Measurements from ENCODE around the gene NACC2.
A peak's percentile ranks its signal among the peaks of the same experiment; 100 is the strongest.

Gene NACC2

DNA sequence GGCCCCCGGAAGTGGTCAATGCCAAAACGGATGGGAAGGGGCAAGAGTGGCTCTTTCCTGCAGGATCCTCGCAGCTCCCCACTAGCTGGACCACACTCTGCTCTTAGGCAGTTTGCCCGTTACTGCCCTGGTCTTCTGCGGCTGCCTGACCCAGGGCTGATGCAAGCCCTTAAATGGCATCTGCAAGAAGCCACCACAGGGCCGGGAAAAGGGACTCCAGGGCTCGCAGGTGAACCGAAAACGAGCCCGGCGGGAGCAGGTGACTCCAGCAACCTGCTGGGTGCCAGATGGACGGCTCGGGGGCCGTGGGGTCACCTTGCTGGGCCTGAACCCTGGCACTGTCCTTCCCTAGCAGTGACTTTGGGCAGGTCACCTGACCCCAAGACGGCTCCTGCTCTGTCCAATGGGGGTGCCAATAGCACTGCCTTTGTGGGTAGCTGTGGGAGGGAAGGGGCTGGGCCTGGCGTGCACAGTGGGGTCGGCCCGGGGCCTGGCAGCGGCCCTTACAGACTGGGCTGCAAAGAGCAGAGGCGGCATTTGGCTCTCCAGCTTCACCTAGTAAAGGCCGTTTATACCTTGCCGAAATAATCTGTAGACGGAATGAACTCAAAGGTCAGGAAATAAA lies 22.3 kb upstream of the NACC2 start:
- H2AFZ ChIP-seq (ENCODE audit: low read length) = no peak overlapping the region; the same call in 1 of the 2 replicates

GRCh38 chr9:136116360-136117098 lies 21.4 kb upstream of the NACC2 start:
- no peaks in the 10 kb centered on the region for H3K27me3 ChIP-seq (ENCODE audit: insufficient read depth, low read length, poor library complexity, severe bottlenecking)
- H3K4me2 ChIP-seq (ENCODE audit: low read depth, low read length, poor library complexity, severe bottlenecking) = peak overlapping the region; percentile 75

More for the DNA sequence above, 22.3 kb upstream of the NACC2 start:
- Histone ChIP-seq H3K4me3 (ENCODE audit: low read length, poor library complexity, severe bottlenecking) (peak overlapping the region; percentile 77), H3K4me1 (ENCODE audit: insufficient read depth, low read length, poor library complexity, severe bottlenecking) (peaks cover 18% of the 10 kb centered on the region), H3F3A (ENCODE audit: low read depth) (no peaks in the 10 kb centered on the region), H3K9ac (ENCODE audit: low read depth, low read length, poor library complexity, severe bottlenecking) (peak overlapping the region; percentile 99), H3K9me2 (replicated peaks; ENCODE audit: low read depth, low read length) (no peaks in the 10 kb centered on the region), H3K9me3 (ENCODE audit: insufficient read depth, low read depth, low read length) (no peaks in the 10 kb centered on the region), H3K36me3 (ENCODE audit: insufficient read depth, low read length) (no peaks in the 10 kb centered on the region), H3K79me2 (ENCODE audit: insufficient read depth, low read length) (peaks cover 47% of the 10 kb centered on the region), H4K20me1 (ENCODE audit: insufficient read depth, low read length, poor library complexity, severe bottlenecking) (peaks cover 6% of the 10 kb centered on the region), H3K4me2 (ENCODE audit: low read depth, low read length, poor library complexity, severe bottlenecking) (peak overlapping the region; percentile 75), H3K27me3 (ENCODE audit: insufficient read depth, low read length, poor library complexity, severe bottlenecking) (no peaks in the 10 kb centered on the region)
- TF ChIP-seq EZH2phosphoT487 (IDR thresholded peaks at IDR 0.05; ENCODE audit: borderline replicate concordance) = no peak
- TF ChIP-seq CTCF (conservative IDR thresholded peaks at IDR 0.05; ENCODE audit: low read length) = no peak

GRCh38 chr9:136115641-136116359 lies 20.7 kb upstream of the NACC2 start:
- Histone ChIP-seq H3F3A (ENCODE audit: low read depth) (no peaks in the 10 kb centered on the region), H3K9me3 (ENCODE audit: insufficient read depth, low read depth, low read length) (no peaks in the 10 kb centered on the region), H3K27me3 (ENCODE audit: insufficient read depth, low read length, poor library complexity, severe bottlenecking) (no peaks in the 10 kb centered on the region), H3K4me3 (ENCODE audit: low read length, poor library complexity, severe bottlenecking) (no peak overlapping the region), H3K4me2 (ENCODE audit: low read depth, low read length, poor library complexity, severe bottlenecking) (no peak overlapping the region), H3K4me1 (ENCODE audit: insufficient read depth, low read length, poor library complexity, severe bottlenecking) (peaks cover 29% of the 10 kb centered on the region), H4K20me1 (ENCODE audit: insufficient read depth, low read length, poor library complexity, severe bottlenecking) (peaks cover 6% of the 10 kb centered on the region), H3K36me3 (ENCODE audit: insufficient read depth, low read length) (no peaks in the 10 kb centered on the region), H3K9ac (ENCODE audit: low read depth, low read length, poor library complexity, severe bottlenecking) (no peak overlapping the region), H2AFZ (ENCODE audit: low read length) (no peak overlapping the region), H3K79me2 (ENCODE audit: insufficient read depth, low read length) (peaks cover 50% of the 10 kb centered on the region), H3K9me2 (replicated peaks; ENCODE audit: low read depth, low read length) (no peaks in the 10 kb centered on the region)
- TF ChIP-seq CTCF (conservative IDR thresholded peaks at IDR 0.05; ENCODE audit: low read length) = no peak

More at GRCh38 chr9:136116360-136117098, 21.4 kb upstream of the NACC2 start:
- no peaks in the 10 kb centered on the region for H3K9me3 ChIP-seq (ENCODE audit: insufficient read depth, low read depth, low read length)
- H4K20me1 ChIP-seq (ENCODE audit: insufficient read depth, low read length, poor library complexity, severe bottlenecking) = peaks cover 6% of the 10 kb centered on the region
- H3K79me2 ChIP-seq (ENCODE audit: insufficient read depth, low read length) = peaks cover 47% of the 10 kb centered on the region
- peak overlapping the region; percentile 99 for H3K9ac ChIP-seq (ENCODE audit: low read depth, low read length, poor library complexity, severe bottlenecking)
- peak overlapping the region; percentile 77 for H3K4me3 ChIP-seq (ENCODE audit: low read length, poor library complexity, severe bottlenecking)
- H3K4me1 ChIP-seq (ENCODE audit: insufficient read depth, low read length, poor library complexity, severe bottlenecking) = peaks cover 22% of the 10 kb centered on the region
- no peak overlapping the region for H2AFZ ChIP-seq (ENCODE audit: low read length)
- no peaks in the 10 kb centered on the region for H3K36me3 ChIP-seq (ENCODE audit: insufficient read depth, low read length)
- H3K9me2 ChIP-seq (replicated peaks; ENCODE audit: low read depth, low read length) = no peaks in the 10 kb centered on the region
- no peak for TF ChIP-seq CTCF (conservative IDR thresholded peaks at IDR 0.05; ENCODE audit: low read length)
- no peak for TF ChIP-seq EZH2phosphoT487 (IDR thresholded peaks at IDR 0.05; ENCODE audit: borderline replicate concordance)
- no peaks in the 10 kb centered on the region for H3F3A ChIP-seq (ENCODE audit: low read depth)
